DND-41 (cell line): Measurements from ENCODE around the gene BEND6.
"Not testable (repeated sequence)": the region's sequence is repeated elsewhere in the genome, so short reads cannot be mapped to it uniquely, and the experiment has no call there.

ENCODE experiments used
- ATAC-seq: fragments of 200-7000 bp; cut with Tn5 transposase; 3 replicates; pipeline ENCODE4 v1.9.1; 2021; ENCODE audit warnings: low read depth; ENCODE audit not compliant: insufficient read depth
- DNase-seq: peaks from one replicate; pipeline ENCODE4 v3.0.0-alpha.2; 2020
- H2AFZ ChIP-seq: 2 replicates; pipeline ENCODE4 v1.6.0; 2012; ENCODE audit warnings: low read depth, low read length
- H3K27ac ChIP-seq: 2 replicates; pipeline ENCODE4 v1.5.1; 2012; ENCODE audit warnings: low read length, inconsistent platforms
- H3K27me3 ChIP-seq: fragments of 200-600 bp; sonication (generic); 2 replicates; pipeline ENCODE4 v1.6.0; 2012; ENCODE audit warnings: low read length, mild to moderate bottlenecking, inconsistent platforms; ENCODE audit not compliant: insufficient read depth, poor library complexity
- H3K36me3 ChIP-seq: 2 replicates; pipeline ENCODE4 v1.5.1; 2012; ENCODE audit warnings: low read length, inconsistent platforms; ENCODE audit not compliant: insufficient read depth
- H3K4me1 ChIP-seq: 2 replicates; pipeline ENCODE4 v1.5.1; 2012; ENCODE audit warnings: mild to moderate bottlenecking, low read length; ENCODE audit not compliant: insufficient read depth
- H3K4me2 ChIP-seq: 2 replicates; pipeline ENCODE4 v1.6.0; 2012; ENCODE audit warnings: mild to moderate bottlenecking, moderate library complexity, low read length, inconsistent platforms; ENCODE audit not compliant: insufficient read depth
- H3K4me3 ChIP-seq, 2 experiments: fragments of 200-600 bp in 1 of 2; shearing (Covaris generic) in 1 of 2; 2 replicates each; pipeline ENCODE4 v1.5.1; 2012 to 2016; ENCODE audit warnings: inconsistent platforms in 2 of 2, low read length in 2 of 2, mild to moderate bottlenecking in 2 of 2, low read depth in 1 of 2, moderate library complexity in 1 of 2
- H3K79me2 ChIP-seq: 2 replicates; pipeline ENCODE4 v1.6.0; 2012; ENCODE audit warnings: low read length, inconsistent platforms; ENCODE audit not compliant: insufficient read depth
- H3K9ac ChIP-seq: 2 replicates; pipeline ENCODE4 v1.6.0; 2012; ENCODE audit warnings: low read depth, mild to moderate bottlenecking, inconsistent platforms, low read length, moderate library complexity
- H3K9me3 ChIP-seq: 2 replicates; pipeline ENCODE4 v1.5.1; 2012; ENCODE audit warnings: low read length, moderate library complexity, mild to moderate bottlenecking, inconsistent platforms; ENCODE audit not compliant: insufficient read depth, severe bottlenecking
- H4K20me1 ChIP-seq: 2 replicates; pipeline ENCODE4 v1.6.0; 2012; ENCODE audit warnings: low read length; ENCODE audit not compliant: insufficient read depth
- EZH2 ChIP-seq: IDR thresholded peaks from 3 replicates; pipeline ENCODE4 v1.6.1; 2012; ENCODE audit warnings: borderline replicate concordance, low read depth, mild to moderate bottlenecking, moderate library complexity, low read length, inconsistent platforms; ENCODE audit not compliant: severe bottlenecking
- TF ChIP-seq, protein P1 (sequence below): IDR thresholded peaks from 2 replicates; pipeline ENCODE4 v1.5.1; 2012; ENCODE audit warnings: borderline replicate concordance, low read length, moderate library complexity, mild to moderate bottlenecking; ENCODE audit not compliant: poor library complexity, severe bottlenecking; ENCODE audit errors: extremely low read depth

BEND6 gene

DNA sequence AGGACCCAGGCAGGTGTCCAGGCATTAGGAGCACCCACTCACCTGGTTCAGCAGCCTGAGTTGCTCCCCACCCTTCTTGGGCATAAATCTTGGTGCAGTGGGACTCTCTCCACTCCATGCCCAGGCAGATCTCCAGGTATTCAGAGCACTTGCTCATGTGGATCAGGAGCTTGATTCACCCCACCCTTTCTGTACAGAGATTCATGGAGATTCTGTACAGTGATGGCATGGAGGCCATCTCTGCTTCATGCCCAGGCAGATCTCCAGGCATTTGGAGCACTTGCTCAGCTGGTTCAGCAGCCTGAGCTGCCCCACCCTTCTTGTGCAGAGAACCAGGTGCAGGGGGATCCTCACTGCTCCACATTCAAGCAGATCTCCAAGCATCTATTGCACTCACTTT lies 44.1 kb downstream of the BEND6 start:
- Histone ChIP-seq H3K4me2 (no peak overlapping the region), H3K9me3 (peaks cover 5% of the 10 kb centered on the region), H3K9ac (no peak overlapping the region), H3K79me2 (no peaks in the 10 kb centered on the region), H3K36me3 (no peaks in the 10 kb centered on the region), H3K27me3 (no peaks in the 10 kb centered on the region), H3K4me3 (no peak overlapping the region), H2AFZ (no peak overlapping the region), H4K20me1 (no peaks in the 10 kb centered on the region), H3K4me1 (no peaks in the 10 kb centered on the region), H3K27ac (no peak overlapping the region)
- ATAC-seq = no peak
- DNase-seq = no peak
- TF ChIP-seq, protein P1, sequence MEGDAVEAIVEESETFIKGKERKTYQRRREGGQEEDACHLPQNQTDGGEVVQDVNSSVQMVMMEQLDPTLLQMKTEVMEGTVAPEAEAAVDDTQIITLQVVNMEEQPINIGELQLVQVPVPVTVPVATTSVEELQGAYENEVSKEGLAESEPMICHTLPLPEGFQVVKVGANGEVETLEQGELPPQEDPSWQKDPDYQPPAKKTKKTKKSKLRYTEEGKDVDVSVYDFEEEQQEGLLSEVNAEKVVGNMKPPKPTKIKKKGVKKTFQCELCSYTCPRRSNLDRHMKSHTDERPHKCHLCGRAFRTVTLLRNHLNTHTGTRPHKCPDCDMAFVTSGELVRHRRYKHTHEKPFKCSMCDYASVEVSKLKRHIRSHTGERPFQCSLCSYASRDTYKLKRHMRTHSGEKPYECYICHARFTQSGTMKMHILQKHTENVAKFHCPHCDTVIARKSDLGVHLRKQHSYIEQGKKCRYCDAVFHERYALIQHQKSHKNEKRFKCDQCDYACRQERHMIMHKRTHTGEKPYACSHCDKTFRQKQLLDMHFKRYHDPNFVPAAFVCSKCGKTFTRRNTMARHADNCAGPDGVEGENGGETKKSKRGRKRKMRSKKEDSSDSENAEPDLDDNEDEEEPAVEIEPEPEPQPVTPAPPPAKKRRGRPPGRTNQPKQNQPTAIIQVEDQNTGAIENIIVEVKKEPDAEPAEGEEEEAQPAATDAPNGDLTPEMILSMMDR = no peak
- no peak for TF ChIP-seq EZH2

DNA sequence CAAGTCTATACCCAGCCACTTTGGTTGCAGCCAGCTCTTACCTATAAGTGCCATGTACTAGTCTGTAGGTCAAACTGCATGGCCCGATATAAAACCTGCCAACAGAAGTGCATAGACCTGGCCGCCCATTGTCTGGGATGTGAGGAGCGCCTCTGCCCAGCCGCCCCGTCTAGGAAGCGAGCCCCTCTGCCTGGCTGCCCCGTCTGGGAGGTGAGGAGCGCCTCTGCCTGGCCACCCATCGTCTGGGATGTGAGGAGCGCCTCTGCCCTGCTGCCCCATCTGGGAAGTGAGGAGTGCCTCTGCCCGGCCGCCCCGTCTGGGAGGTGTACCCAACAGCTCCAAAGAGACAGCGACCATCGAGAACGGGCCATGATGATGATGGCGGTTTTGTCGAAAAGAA lies 44.8 kb downstream of the BEND6 start:
- not testable (repeated sequence) for H3K36me3 ChIP-seq, H3K4me2 ChIP-seq, H4K20me1 ChIP-seq, H3K27me3 ChIP-seq, DNase-seq, H2AFZ ChIP-seq, ATAC-seq, H3K27ac ChIP-seq, H3K9me3 ChIP-seq, H3K9ac ChIP-seq, H3K4me3 ChIP-seq, H3K79me2 ChIP-seq, H3K4me1 ChIP-seq

DNA sequence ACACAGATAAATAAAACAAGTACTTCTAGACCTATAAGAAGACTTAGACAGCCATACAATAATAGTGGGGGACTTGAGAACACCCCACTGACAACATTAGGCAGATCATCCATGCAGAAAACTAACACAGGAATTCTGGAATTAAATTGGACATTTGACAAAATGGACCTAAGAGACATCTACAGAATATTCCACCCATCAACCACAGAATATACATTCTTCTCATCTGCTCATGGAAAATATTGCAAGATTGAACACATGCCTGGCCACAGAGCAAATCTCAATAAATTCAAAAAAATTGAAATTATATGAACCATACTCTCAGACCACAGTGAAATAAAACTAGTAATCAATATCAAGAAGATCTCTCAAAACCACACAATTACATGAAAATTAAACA lies 47.3 kb downstream of the BEND6 start:
- H3K4me2 ChIP-seq = no peak overlapping the region
- no peak for ATAC-seq
- TF ChIP-seq EZH2 = no peak
- TF ChIP-seq, protein P1 = no peak

DNA sequence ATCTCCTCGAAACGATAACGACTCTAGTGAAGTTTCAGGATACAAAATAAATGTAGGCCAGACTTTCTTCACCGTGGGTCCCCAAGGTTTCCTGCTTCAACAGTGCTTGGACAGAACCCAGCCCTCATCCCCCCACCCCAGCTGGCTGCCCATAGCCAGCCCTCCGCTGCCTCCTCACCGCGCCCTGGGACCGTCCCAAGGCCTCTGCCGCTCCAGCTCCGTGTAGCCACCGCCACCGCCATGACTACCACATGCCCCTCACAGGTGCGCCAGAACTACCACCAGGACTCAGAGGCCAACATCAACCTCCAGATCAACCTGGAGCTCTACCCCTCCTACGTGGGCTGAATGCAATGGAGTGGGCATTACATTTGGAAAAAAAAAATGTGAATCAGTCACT lies 49.4 kb downstream of the BEND6 start:
- ATAC-seq (no peak), DNase-seq (no peak)
- Histone ChIP-seq H3K4me2 (no peak overlapping the region), H3K36me3 (no peaks in the 10 kb centered on the region), H3K27ac (no peak overlapping the region), H4K20me1 (no peaks in the 10 kb centered on the region), H3K4me1 (no peaks in the 10 kb centered on the region), H3K79me2 (no peaks in the 10 kb centered on the region), H3K4me3 (no peak overlapping the region), H3K9me3 (no peaks in the 10 kb centered on the region), H2AFZ (no peak overlapping the region), H3K27me3 (no peaks in the 10 kb centered on the region), H3K9ac (no peak overlapping the region)
- no peak for TF ChIP-seq EZH2
- TF ChIP-seq, protein P1 = no peak

More for the DNA sequence above, 47.3 kb downstream of the BEND6 start:
- Histone ChIP-seq H3K27me3 (no peaks in the 10 kb centered on the region), H3K4me3 (no peak overlapping the region), H3K9me3 (peaks cover 5% of the 10 kb centered on the region), H2AFZ (no peak overlapping the region), H4K20me1 (no peaks in the 10 kb centered on the region), H3K9ac (no peak overlapping the region), H3K27ac (no peak overlapping the region), H3K36me3 (no peaks in the 10 kb centered on the region), H3K79me2 (no peaks in the 10 kb centered on the region), H3K4me1 (no peaks in the 10 kb centered on the region)
- DNase-seq = no peak
